K562 (cell line): ENCODE data around the gene NFKBIB. TPM values are rescaled to one million over a fixed set of nuclear protein-coding genes. Genes with fewer than 3 reads are reported as not detected.

Experiments used
- HEY1 ChIP-seq: fragments of 250-450 bp; sonication (Bioruptor Pico); IDR thresholded peaks from 2 replicates; pipeline ENCODE4 v1.5.0; 2020; ENCODE audit warnings: mild to moderate bottlenecking, moderate library complexity, borderline replicate concordance
- HMG20A ChIP-seq: fragments of 450-650 bp; formaldehyde crosslinking; conservative IDR thresholded peaks from 2 replicates; pipeline ENCODE4 v1.4.0; 2020; ENCODE audit warnings: mild to moderate bottlenecking, mixed read lengths
- KLF16 ChIP-seq: IDR thresholded peaks from 2 replicates; pipeline ENCODE4 v1.6.1; 2016; ENCODE audit warnings: antibody characterized with exemption
- MIER1 ChIP-seq: fragments of 450-650 bp; IDR thresholded peaks from 2 replicates; pipeline ENCODE4 v1.6.1; 2016; ENCODE audit warnings: antibody characterized with exemption, mild to moderate bottlenecking, low read depth
- NFATC3 ChIP-seq: fragments of 450-650 bp; IDR thresholded peaks from 2 replicates; pipeline ENCODE4 v1.6.1; 2017; ENCODE audit warnings: mild to moderate bottlenecking
- PML ChIP-seq: IDR thresholded peaks from 2 replicates; pipeline ENCODE4 v1.6.1; 2012; ENCODE audit warnings: low read length, inconsistent platforms
- POLR2AphosphoS2 ChIP-seq: IDR thresholded peaks from 2 replicates; pipeline ENCODE4 v1.6.1; 2012; ENCODE audit warnings: low read length, improper control_type of control experiment
- PTBP1 ChIP-seq: fragments of 200-400 bp; formaldehyde crosslinking; IDR thresholded peaks from 2 replicates; pipeline ENCODE4 v1.6.1; 2017; ENCODE audit warnings: low read depth, low read length
- ZBTB26 ChIP-seq: fragments of 450-650 bp; formaldehyde crosslinking; IDR thresholded peaks from 2 replicates; pipeline ENCODE4 v1.4.0; 2022; ENCODE audit warnings: missing genetic modification characterization
- ZC3H11A ChIP-seq: IDR thresholded peaks from 2 replicates; pipeline ENCODE4 v1.6.1; 2012; ENCODE audit warnings: low read depth, low read length, improper control_type of control experiment
- ZC3H8 ChIP-seq: fragments of 450-650 bp; IDR thresholded peaks from 2 replicates; pipeline ENCODE4 v1.6.1; 2017
- ZFPM2 ChIP-seq: fragments of 250-450 bp; sonication (Bioruptor Pico); IDR thresholded peaks from 2 replicates; pipeline ENCODE4 v1.5.1; 2022; ENCODE audit warnings: mild to moderate bottlenecking
- ZNF561 ChIP-seq: fragments of 450-650 bp; formaldehyde crosslinking; conservative IDR thresholded peaks from 2 replicates; pipeline ENCODE4 v1.4.0; 2020; ENCODE audit warnings: mild to moderate bottlenecking, moderate library complexity
- ZNF717 ChIP-seq: fragments of 250-450 bp; sonication (Bioruptor Pico); IDR thresholded peaks from 2 replicates; pipeline ENCODE4 v1.5.0; 2021
- polyA plus RNA-seq, 8 experiments: library from polyadenylated mRNA; depleted of rRNA in 4 of 8; stranded (reverse) in 5 of 8; unstranded in 3 of 8; fragments of >200 nt; fragmentation: Nextera tagmentation in 2 of 8; fragmentation: Illumina TruSeq in 1 of 8; extraction: Ambion mirVana in 2 of 8; extraction: Trizol in 1 of 8; gene quantifications; 2 replicates each; pipeline versions ENCODE4 v1.2.1 to v1.2.3, GENCODE V29; 2011 to 2014; ENCODE audit warnings: inconsistent platforms in 1 of 8, missing spikeins in 1 of 8
- total RNA-seq, 7 experiments: library from RNA; depleted of rRNA in 6 of 7; stranded (reverse); fragments of >200 nt in 6 of 7; fragmentation: Illumina TruSeq in 2 of 7; extraction: Trizol in 2 of 7; gene quantifications; 2 replicates each; pipeline versions ENCODE4 v1.2.1 to v1.2.3, GENCODE V29; 2011 to 2021; ENCODE audit warnings: low replicate concordance in 1 of 7
- TF ChIP-seq, protein P1 (sequence below), 2 experiments: fragments of 150-350 bp in 1 of 2; IDR thresholded peaks; 2 replicates each; pipeline ENCODE4 v1.6.1; 2012 to 2016; ENCODE audit warnings: low read depth in 2 of 2, low read length in 2 of 2, mild to moderate bottlenecking in 1 of 2, moderate library complexity in 1 of 2
- TF ChIP-seq, protein P2 (sequence below): sonication (generic); formaldehyde crosslinking; IDR thresholded peaks from 2 replicates; pipeline ENCODE4 v1.8.0; 2023; ENCODE audit warnings: mild to moderate bottlenecking, missing genetic modification reagents
- TF ChIP-seq, protein P3 (sequence below): fragments of 450-650 bp; IDR thresholded peaks from 2 replicates; pipeline ENCODE4 v1.6.1; 2016; ENCODE audit warnings: borderline replicate concordance

The NFKBIB gene
- total and polyA plus RNA-seq, 9 of the 15 experiments (the other 6 are each of a cell fraction or from before 2014, with no cell fraction given), result 1.5 to 44.9 (median 10.4) TPM

- TF ChIP-seq ZBTB26 (CRISPR knock-in tag), result no peak
- no peak for TF ChIP-seq KLF16
- TF ChIP-seq MIER1, result no peak; the same call in 1 of the 2 replicates
- TF ChIP-seq, protein P1, sequence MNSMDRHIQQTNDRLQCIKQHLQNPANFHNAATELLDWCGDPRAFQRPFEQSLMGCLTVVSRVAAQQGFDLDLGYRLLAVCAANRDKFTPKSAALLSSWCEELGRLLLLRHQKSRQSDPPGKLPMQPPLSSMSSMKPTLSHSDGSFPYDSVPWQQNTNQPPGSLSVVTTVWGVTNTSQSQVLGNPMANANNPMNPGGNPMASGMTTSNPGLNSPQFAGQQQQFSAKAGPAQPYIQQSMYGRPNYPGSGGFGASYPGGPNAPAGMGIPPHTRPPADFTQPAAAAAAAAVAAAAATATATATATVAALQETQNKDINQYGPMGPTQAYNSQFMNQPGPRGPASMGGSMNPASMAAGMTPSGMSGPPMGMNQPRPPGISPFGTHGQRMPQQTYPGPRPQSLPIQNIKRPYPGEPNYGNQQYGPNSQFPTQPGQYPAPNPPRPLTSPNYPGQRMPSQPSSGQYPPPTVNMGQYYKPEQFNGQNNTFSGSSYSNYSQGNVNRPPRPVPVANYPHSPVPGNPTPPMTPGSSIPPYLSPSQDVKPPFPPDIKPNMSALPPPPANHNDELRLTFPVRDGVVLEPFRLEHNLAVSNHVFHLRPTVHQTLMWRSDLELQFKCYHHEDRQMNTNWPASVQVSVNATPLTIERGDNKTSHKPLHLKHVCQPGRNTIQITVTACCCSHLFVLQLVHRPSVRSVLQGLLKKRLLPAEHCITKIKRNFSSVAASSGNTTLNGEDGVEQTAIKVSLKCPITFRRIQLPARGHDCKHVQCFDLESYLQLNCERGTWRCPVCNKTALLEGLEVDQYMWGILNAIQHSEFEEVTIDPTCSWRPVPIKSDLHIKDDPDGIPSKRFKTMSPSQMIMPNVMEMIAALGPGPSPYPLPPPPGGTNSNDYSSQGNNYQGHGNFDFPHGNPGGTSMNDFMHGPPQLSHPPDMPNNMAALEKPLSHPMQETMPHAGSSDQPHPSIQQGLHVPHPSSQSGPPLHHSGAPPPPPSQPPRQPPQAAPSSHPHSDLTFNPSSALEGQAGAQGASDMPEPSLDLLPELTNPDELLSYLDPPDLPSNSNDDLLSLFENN (IDR thresholded peaks at IDR 0.05; ENCODE audit: low read depth in 2 of 2, low read length in 2 of 2), result peak in 1 of 2 experiments; percentile 54; a peak in 1 of 4 replicates
- TF ChIP-seq ZFPM2, result no peak
- TF ChIP-seq PTBP1, result no peak
- TF ChIP-seq NFATC3, result no peak
- no peak for TF ChIP-seq ZNF561 (CRISPR knock-in tag)
- TF ChIP-seq PML, result no peak
- TF ChIP-seq, protein P2, sequence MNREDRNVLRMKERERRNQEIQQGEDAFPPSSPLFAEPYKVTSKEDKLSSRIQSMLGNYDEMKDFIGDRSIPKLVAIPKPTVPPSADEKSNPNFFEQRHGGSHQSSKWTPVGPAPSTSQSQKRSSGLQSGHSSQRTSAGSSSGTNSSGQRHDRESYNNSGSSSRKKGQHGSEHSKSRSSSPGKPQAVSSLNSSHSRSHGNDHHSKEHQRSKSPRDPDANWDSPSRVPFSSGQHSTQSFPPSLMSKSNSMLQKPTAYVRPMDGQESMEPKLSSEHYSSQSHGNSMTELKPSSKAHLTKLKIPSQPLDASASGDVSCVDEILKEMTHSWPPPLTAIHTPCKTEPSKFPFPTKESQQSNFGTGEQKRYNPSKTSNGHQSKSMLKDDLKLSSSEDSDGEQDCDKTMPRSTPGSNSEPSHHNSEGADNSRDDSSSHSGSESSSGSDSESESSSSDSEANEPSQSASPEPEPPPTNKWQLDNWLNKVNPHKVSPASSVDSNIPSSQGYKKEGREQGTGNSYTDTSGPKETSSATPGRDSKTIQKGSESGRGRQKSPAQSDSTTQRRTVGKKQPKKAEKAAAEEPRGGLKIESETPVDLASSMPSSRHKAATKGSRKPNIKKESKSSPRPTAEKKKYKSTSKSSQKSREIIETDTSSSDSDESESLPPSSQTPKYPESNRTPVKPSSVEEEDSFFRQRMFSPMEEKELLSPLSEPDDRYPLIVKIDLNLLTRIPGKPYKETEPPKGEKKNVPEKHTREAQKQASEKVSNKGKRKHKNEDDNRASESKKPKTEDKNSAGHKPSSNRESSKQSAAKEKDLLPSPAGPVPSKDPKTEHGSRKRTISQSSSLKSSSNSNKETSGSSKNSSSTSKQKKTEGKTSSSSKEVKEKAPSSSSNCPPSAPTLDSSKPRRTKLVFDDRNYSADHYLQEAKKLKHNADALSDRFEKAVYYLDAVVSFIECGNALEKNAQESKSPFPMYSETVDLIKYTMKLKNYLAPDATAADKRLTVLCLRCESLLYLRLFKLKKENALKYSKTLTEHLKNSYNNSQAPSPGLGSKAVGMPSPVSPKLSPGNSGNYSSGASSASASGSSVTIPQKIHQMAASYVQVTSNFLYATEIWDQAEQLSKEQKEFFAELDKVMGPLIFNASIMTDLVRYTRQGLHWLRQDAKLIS, result no peak
- no peak for TF ChIP-seq POLR2AphosphoS2
- no peak for TF ChIP-seq ZC3H11A
- TF ChIP-seq HMG20A (CRISPR knock-in tag), result no peak
- no peak for TF ChIP-seq HEY1 (CRISPR knock-in tag)
- no peak for TF ChIP-seq ZNF717 (CRISPR knock-in tag)
- TF ChIP-seq, protein P3, sequence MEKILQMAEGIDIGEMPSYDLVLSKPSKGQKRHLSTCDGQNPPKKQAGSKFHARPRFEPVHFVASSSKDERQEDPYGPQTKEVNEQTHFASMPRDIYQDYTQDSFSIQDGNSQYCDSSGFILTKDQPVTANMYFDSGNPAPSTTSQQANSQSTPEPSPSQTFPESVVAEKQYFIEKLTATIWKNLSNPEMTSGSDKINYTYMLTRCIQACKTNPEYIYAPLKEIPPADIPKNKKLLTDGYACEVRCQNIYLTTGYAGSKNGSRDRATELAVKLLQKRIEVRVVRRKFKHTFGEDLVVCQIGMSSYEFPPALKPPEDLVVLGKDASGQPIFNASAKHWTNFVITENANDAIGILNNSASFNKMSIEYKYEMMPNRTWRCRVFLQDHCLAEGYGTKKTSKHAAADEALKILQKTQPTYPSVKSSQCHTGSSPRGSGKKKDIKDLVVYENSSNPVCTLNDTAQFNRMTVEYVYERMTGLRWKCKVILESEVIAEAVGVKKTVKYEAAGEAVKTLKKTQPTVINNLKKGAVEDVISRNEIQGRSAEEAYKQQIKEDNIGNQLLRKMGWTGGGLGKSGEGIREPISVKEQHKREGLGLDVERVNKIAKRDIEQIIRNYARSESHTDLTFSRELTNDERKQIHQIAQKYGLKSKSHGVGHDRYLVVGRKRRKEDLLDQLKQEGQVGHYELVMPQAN, result peak; percentile 92
- no peak for TF ChIP-seq ZC3H8
These were observed 48.0 kb upstream of the NFKBIB start (continued) for GRCh38 chr19:38851622-38852230.
